GM18867 (cell line): ENCODE measurements around the gene NUTM2E.
"Not testable (repeated sequence)": the region's sequence is repeated elsewhere in the genome, so short reads cannot be mapped to it uniquely, and the experiment has no call there.

Source experiments
- ATAC-seq: cut with Tn5 transposase; IDR thresholded peaks from one replicate; pipeline ENCODE4 v1.9.1; 2021; ENCODE audit warnings: mild to moderate bottlenecking, moderate library complexity; ENCODE audit not compliant: unreplicated experiment

NUTM2E gene

GRCh38 chr10:79862803-79863202 lies 36.3 kb downstream of the NUTM2E start:
- ATAC-seq, result not testable (repeated sequence)

GRCh38 chr10:79866903-79867551 lies 40.5 kb downstream of the NUTM2E start:
- ATAC-seq, result not testable (repeated sequence)

- ATAC-seq, result not testable (repeated sequence)
These were observed 41.5 kb downstream of the NUTM2E start for GRCh38 chr10:79868023-79868422.

- not testable (repeated sequence) for ATAC-seq
These were observed 43.0 kb downstream of the NUTM2E start for GRCh38 chr10:79869439-79870097.

GRCh38 chr10:79871729-79872128 lies 45.2 kb downstream of the NUTM2E start:
- ATAC-seq, result not testable (repeated sequence)
